IPS-NIHi7 (cell line): ENCODE measurements around the gene ELP6.
A peak's percentile ranks its signal among the peaks of the same experiment; 100 is the strongest.

ENCODE experiments used
- DNase-seq: peaks from one replicate; pipeline ENCODE4 v3.0.0; 2012; ENCODE audit warnings: mixed read lengths; ENCODE audit errors: extremely low spot score

Gene ELP6, protein sequence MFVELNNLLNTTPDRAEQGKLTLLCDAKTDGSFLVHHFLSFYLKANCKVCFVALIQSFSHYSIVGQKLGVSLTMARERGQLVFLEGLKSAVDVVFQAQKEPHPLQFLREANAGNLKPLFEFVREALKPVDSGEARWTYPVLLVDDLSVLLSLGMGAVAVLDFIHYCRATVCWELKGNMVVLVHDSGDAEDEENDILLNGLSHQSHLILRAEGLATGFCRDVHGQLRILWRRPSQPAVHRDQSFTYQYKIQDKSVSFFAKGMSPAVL

DNA sequence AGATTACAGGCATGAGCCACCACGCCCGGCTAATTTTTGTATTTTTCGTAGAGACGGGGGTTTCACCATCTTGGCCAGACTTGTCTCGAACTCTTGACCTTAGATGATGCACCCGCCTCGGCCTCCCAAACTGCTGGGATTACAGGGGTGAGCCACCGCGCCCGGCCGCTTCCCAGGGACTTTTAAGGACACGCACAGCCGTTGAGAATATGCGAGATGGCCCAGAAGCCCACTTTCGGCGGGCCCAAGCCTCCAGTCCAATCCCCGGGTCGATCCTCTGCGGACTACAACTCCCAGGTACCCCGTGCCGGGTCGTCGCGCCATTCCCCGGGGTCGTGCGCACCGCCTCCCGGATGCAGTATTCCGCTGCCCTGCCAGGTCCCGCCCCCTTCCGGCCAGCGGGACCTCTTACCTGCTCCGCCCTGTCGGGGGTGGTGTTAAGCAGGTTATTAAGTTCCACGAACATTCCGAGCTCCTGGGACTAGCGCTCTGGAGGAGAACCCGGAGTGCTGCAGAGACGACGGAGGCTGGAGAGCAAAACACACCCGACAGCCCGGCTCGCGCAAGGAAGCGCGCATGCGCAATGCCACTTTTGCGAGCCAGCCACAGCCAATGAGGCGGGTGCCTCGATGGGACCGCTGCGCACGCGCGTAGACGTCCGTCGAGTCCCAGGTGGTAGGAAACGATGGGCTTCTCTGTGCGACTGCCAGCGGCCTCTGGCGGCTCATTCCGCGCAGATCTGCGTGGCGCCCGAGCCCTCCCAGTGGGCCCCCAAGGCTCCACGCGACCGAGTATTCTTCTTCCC lies at the start of gene ELP6:
Gene ELP6, minus strand, starts transcription at position 588 of the 805 bp plus-strand sequence. Its CDS starts 122 bp downstream, at position 466.
- DNase-seq, result peak; percentile 98

- DNase-seq, result no peak
Observed at GRCh38 chr3:47556351-47556750, 42.8 kb upstream of the ELP6 start.

DNA sequence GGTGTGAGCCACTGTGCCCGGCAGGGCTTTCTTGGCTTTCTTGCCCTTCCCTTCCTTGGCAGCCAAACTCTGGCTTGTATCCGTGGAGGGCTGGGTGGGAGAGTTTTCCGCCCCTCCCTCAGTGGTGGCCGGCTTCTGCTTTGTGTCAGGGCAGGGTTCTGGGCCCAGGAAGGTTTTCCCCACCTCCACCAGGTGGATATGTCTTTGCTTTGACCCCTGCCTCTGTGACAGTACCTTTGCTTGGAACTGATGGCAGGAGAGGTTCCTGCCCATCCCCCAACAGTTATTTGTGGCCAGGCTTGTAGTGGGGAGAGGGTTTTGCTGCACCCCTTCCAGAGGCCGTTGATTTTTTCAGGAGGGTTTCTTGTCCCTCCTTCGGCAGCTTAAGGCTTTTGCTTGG lies 40.8 kb upstream of the ELP6 start:
- DNase-seq, result no peak

GRCh38 chr3:47553407-47553806 lies 39.9 kb upstream of the ELP6 start:
- DNase-seq, result no peak

DNA sequence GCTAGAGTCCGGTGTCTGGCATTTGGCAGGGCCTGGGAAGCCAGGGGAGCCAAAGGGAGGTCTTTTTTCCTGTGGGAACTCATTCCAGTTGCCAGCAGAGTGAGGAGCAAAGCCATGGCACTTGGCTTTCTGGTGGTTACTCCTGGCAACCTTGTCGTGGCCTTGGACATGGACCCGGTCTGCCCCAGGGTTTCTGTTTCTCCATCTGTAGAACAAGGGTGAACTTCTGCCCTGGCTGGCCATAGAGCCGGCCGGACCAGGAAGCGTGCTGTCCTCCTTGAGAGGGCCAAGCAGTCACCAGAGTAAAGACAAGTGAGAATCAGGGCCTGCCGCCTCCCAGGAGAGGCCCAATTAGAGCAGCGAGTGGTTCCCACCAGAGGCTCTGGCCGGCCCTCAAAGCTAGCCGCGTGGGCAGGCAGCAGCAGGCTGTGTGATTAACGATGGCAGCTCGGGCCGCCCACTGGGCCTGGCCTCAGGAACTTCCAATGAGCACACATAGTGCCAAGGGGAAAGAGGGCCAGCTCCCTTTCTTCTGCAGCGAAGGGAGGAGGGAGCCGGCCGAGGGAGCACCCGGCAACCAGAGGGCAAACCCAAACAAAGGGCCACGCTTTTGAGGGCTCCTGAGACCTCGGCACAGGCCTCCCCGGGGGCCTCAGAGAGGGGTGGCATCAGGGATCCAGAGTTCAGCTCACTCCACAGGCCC lies 29.1 kb upstream of the ELP6 start:
- no peak for DNase-seq

DNA sequence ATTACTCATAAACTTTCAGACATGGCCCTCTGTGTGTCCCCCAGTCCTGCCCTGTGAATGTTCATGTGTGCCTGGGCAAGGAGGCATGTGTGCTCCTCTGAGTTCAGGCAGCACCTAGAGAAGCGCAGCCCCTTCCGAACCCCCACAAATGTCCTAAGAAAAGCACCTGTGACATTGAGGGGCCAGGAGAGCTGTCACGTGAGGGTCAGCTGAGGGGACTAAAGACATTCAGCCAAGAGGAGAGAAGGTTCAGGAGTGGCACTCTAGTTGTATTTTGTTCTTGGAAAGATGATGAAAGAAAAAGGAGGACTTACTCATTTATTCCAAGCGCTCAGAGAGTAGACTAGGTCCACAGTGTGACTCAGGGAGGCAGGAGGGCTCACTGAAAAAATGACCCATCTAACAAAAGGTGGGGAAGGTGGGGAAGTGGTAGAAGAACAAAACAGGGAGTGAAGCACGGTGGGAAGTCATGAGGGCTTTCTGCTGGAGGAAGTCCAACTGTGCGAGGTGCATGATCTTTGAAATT lies 28.1 kb upstream of the ELP6 start:
- DNase-seq, result no peak

DNA sequence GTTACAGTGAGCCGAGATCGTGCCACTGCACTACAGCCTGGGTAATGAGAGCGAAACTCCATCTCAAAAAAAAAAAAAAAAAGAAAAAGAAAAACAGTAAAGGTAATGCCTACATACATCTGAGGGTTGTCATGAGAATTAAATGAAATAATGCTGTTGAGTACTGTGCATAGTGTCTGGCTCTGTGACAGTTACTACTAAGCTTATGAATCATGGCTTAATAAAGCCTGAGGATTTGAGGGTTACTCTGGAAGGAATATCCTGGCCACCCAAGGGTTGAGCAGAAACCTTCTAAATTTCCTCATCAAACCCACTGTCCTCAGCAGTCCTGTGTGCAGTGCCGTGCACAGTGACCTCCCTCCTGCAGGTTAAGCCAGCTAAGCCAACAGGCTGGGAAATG lies 26.8 kb upstream of the ELP6 start:
- DNase-seq, result no peak

DNA sequence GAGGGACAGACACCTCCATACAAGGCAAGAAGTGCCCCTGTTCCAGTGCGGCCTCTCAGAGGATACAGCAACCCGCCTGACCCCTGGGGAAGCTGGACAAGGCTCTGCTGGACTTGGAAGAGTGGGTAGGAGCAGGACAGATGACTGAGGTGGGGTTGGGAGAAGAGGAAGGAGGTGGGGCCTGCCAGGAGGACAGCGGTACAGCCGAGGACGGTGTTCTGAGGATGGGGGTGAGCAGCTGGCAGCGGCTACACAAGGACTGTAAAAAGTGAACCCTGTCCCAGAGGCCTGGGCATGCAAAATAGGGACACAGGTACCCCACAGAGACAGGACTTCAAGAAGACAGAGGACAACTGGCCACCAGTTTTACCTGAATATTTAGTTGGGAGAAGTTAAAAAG lies 23.5 kb upstream of the ELP6 start:
- no peak for DNase-seq

GRCh38 chr3:47536221-47536891 lies 22.8 kb upstream of the ELP6 start:
- DNase-seq, result no peak

DNA sequence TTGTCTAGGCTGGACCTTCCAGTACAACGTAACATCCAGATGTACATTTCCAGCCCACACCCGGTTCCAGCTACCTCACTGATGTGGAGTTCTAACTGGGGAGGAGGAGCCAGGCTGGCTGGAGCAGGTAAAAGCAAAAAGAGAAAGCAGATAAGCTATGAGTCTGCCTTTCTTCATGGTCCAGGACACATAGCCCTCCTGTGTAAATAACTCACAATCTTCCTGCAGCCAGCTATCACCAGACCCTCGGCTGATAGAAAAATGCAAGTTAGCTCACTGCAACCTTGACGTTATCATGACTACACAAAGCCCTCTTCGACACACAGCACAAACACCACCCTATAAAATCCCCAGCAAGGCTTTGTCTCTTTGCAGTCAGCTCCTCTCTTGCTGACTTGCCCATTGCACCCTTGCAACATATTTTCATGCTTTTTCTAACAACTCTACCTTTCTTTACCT lies 20.5 kb upstream of the ELP6 start:
- no peak for DNase-seq

GRCh38 chr3:47533481-47533880 lies 20.0 kb upstream of the ELP6 start:
- DNase-seq, result no peak

DNA sequence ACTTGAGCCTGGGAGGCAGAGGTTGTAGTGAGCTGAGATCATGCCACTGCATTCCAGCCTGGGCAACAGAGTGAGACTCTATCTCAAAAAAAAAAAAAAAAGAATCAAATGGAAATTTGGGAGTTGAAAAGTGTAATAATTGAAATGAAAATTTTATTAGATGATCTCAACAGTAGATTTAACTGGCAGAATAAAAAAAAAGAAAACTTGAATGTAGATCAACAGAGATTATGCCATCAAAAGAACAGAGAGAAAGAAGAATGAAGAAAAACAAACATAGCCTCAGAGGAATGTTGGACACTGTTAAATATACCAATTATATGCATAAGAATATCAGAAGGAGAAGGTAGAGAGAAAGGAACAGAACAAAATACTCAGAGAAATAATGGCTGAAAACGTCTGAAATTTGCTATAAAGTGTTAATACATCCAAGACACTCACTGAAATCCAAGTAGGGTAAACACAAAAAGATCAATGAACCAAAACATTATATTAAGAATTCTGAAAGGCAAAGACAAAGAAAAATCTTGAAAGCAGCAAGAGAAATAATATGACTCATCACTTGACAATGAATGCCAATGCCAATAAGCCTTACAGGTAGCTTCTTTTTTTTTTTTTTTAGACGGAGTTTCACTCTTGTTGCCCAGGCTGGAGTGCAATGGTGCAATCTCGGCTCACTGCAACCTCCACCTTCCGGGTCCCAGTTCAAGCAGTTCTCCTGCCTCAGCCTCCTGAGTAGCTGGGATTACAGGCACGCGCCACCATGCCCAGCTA lies 14.6 kb upstream of the ELP6 start:
- DNase-seq, result no peak

DNA sequence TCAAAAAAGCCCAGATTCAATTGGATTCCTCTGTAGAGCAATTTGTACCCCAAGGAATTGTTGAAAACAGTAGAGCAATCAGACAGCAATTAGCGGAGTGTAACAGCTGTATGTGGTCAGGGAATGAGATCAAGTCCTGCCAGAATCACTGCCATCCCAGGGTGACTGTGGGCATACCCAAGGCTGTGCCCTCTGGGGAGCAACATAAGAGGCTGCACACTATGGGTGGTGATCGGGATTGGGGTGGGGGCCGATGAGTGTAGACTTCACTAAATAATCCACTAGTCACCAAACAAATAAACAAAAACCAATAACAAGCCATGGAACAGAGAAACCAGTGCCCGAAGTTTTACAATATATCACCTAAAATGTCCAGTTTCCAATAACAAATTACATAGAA lies 12.1 kb upstream of the ELP6 start:
- DNase-seq, result no peak

DNA sequence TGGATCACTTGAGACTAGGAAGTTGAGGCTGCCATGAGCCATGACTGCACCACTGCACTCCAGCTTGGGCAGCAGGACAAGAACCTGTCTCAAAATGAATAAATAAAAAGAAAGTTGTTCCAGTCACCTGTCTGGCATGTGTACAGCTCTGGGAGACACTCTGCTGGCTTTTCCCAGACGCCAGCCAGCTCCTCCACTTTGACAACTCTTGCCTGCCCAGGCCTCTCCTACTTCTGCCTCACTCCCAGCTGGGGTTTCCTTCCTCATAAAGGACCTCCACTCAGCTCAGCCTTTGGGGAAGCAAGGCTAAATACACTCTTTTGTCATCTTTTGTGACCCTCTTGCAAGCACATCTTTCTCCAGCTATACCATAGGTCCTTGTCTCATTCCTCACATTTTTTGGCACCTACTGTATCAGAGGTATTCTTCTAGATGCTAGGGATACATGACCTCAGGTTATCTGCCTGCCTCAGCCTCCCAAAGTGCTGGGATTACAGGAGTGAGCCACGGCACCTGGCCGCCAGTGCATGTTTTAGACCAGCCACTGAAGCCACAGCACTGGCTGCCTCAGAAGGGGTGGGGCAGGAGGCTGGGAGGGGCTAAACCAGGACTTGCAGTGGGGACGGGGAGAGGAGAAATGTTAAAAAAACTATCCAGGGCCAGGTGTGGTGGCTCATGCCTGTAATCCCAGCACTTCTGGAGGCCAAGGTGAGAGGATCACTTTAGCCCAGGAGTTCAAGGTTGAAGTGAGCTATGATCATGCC lies 10.0 kb upstream of the ELP6 start:
- no peak for DNase-seq

DNA sequence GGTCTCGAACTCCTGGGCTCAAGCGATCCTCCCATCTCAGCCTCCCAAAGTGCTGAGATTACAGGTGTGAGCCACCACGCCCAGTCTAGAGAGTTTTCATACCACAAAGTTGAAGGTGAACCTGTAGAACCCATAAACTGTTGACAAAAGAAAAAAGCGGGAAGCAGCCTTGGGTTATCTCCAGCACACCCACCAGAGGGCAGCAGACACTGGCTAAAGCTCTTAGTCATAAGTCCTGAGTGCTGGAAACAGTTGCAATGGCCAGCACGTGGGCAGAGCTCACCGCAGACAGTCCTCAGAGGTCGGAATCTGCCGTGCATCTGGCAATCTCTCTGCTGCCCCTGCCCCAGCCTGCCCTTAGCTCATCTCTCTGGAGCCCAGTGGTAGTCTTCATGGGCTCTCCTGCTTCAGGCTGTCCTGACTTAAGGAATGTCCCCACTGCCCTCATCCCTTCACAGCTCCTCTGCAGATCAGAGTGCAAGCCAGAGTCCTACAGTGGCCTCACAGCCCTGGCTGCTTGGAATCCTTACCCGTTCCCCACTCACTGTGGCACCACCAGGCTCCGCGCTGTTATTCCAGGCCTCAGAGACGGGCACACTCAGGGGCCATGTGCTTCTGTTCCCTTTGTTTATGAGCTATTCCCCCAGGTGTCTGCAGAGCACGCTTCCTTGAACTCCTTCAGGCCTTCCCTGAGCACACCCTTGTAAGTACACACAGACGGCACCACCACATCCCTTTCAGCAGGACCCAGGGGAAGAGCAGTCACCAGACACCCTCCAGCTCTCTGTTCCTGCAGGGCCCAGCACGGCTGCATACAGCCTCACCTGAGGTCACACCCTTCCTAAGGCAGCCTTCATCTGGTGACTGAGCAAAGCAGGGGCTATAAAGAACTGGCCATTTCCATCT lies 8.8 kb upstream of the ELP6 start:
- peak; percentile 87 for DNase-seq

DNA sequence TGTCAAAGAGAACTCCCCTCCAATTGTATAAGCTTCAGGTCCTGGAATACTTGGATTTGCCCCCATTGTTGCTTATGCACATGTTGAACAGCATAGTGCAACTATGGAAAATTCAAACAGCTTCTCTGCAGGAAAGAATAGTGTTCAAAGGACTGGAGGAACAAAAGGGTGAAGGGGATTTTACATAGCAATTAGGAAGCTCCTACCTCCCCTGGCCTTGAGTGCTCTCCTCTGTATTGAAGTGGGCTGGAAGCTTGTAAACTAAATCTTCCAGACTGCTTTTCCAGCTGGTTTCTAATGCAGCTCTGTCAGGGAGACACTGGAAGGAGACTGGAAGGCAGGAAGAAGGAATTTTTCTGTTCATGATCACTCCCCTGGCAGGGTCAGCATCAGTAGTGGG lies 7.2 kb upstream of the ELP6 start:
- no peak for DNase-seq

DNA sequence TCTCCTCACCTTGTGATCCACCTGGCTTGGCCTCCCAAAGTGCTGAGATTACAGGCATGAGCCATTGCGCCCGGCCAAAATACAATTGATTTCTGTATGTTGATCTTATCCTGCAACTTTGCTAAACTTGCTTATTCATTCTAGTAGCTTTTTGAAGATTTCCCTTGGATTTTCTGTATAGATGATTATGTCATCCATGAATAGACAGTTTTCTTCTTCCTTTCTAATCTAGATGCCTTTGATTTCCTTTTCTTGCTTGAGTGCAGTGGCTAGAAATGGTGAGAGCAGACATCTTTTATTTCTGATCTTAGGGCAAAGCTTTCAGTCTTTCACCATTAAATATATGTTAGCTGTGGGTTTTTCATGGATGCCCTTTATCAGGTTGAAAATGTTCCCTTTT lies 4.4 kb upstream of the ELP6 start:
- DNase-seq, result no peak

GRCh38 chr3:47515864-47516319 lies 2.4 kb upstream of the ELP6 start:
- no peak for DNase-seq

GRCh38 chr3:47515100-47515499 lies 1.6 kb upstream of the ELP6 start:
- DNase-seq, result no peak
